ENCODE results near the gene ZNF628.
A peak's percentile ranks its signal among the peaks of the same experiment; 100 is the strongest.

ZNF628 gene

GRCh38 chr19:55486971-55487923, 10.8 kb downstream of the ZNF628 start (continued):
- peak; percentile 30; the same call in 1 of the 2 replicates for TF ChIP-seq ZNF280D (tag by site-specific recombination; IDR thresholded peaks at IDR 0.05)
- TF ChIP-seq ZNF2 (tag by site-specific recombination; IDR thresholded peaks at IDR 0.05), result 0 out of 2 replicates have a peak, but pooled peaks have one; percentile 5
- peak; percentile 52; the same call in 1 of the 2 replicates for TF ChIP-seq GLI4 (tag by site-specific recombination; IDR thresholded peaks at IDR 0.05)
- TF ChIP-seq KLF8 (tag by site-specific recombination; IDR thresholded peaks at IDR 0.05), result peak; percentile 54; the same call in 1 of the 2 replicates
- no peak for TF ChIP-seq ZNF707 (tag by site-specific recombination; IDR thresholded peaks at IDR 0.05)
- TF ChIP-seq ZSCAN18 (tag by site-specific recombination; IDR thresholded peaks at IDR 0.05), result no peak
- peak; percentile 76 for TF ChIP-seq ZBTB10 (tag by site-specific recombination; IDR thresholded peaks at IDR 0.05)
- TF ChIP-seq ZNF132 (tag by site-specific recombination; IDR thresholded peaks at IDR 0.05; ENCODE audit: borderline replicate concordance), result no peak
- TF ChIP-seq AEBP2 (tag by site-specific recombination; IDR thresholded peaks at IDR 0.05; ENCODE audit: borderline replicate concordance), result no peak
- TF ChIP-seq GLI2 (tag by site-specific recombination; IDR thresholded peaks at IDR 0.05; ENCODE audit: borderline replicate concordance, low read depth), result no peak
- TF ChIP-seq GLIS1 (tag by site-specific recombination; IDR thresholded peaks at IDR 0.05), result peak; percentile 68
- TF ChIP-seq ZNF214 (tag by site-specific recombination; IDR thresholded peaks at IDR 0.05; ENCODE audit: borderline replicate concordance), result no peak
- peak; percentile 50; the same call in 1 of the 2 replicates for TF ChIP-seq ZNF24 (tag by site-specific recombination; IDR thresholded peaks at IDR 0.05)
- TF ChIP-seq ATF2 (tag by site-specific recombination; IDR thresholded peaks at IDR 0.05; ENCODE audit: low read depth), result no peak
- peak; percentile 75 for TF ChIP-seq SCRT2 (tag by site-specific recombination; IDR thresholded peaks at IDR 0.05)
- TF ChIP-seq ZBTB20 (tag by site-specific recombination; IDR thresholded peaks at IDR 0.05), result peak; percentile 52
- peak; percentile 51 for TF ChIP-seq ZNF366 (tag by site-specific recombination; conservative IDR thresholded peaks at IDR 0.05)
- TF ChIP-seq ZNF157 (tag by site-specific recombination; IDR thresholded peaks at IDR 0.05), result no peak
- TF ChIP-seq ZNF645 (tag by site-specific recombination; IDR thresholded peaks at IDR 0.05), result no peak
- no peak for TF ChIP-seq ZNF514 (tag by site-specific recombination; IDR thresholded peaks at IDR 0.05)
- TF ChIP-seq ZNF785 (tag by site-specific recombination; IDR thresholded peaks at IDR 0.05), result no peak
- TF ChIP-seq ZBTB17 (tag by site-specific recombination; IDR thresholded peaks at IDR 0.05), result peak; percentile 56
- TF ChIP-seq PRDM1 (tag by site-specific recombination; IDR thresholded peaks at IDR 0.05), result peak; percentile 15; the same call in 1 of the 2 replicates
- no peak for TF ChIP-seq ELK4 (IDR thresholded peaks at IDR 0.05; ENCODE audit: borderline replicate concordance, low read depth, low read length)
- TF ChIP-seq HOXD13 (CRISPR knock-in tag; IDR thresholded peaks at IDR 0.05; ENCODE audit: borderline replicate concordance), result no peak

Measured in HEK293 (cell line).